IMR-90 (cell line): Measurements from ENCODE around the gene FUT9. TPM values are rescaled to one million over a fixed set of nuclear protein-coding genes. Genes with fewer than 3 reads are reported as not detected.

Source experiments
- ATAC-seq: fragments of 200-7000 bp; cut with Tn5 transposase; 2 replicates; pipeline ENCODE4 v1.9.1; 2020; ENCODE audit warnings: low read depth, mild to moderate bottlenecking, moderate library complexity
- Bru-seq: library from RNA; stranded (reverse); fragments of 400-500 nt; gene quantifications from one replicate; lab custom pipeline; 2021; lab: Mats Ljungman, UMichigan
- BruChase-seq, 2 experiments: library from RNA; stranded (reverse); fragments of 400-500 nt; gene quantifications; one replicate each; lab custom pipeline; 2021; lab: Mats Ljungman, UMichigan
- BruUV-seq: library from RNA; stranded (reverse); fragments of 400-500 nt; replicated peaks from 2 replicates; lab custom pipeline; 2021; lab: Mats Ljungman, UMichigan
- CTCF ChIA-PET: fragments of 300-600 bp; formaldehyde crosslinking; extraction: SDS; loops from one replicate; lab custom pipeline; 2021; ENCODE audit warnings: antibody characterized with exemption; lab: Yijun Ruan, JAX
- POLR2A ChIA-PET: fragments of 300-600 bp; sonication (Branson Sonifier 250); formaldehyde crosslinking; loops from one replicate; lab custom pipeline; 2022; ENCODE audit warnings: antibody characterized with exemption; ENCODE audit not compliant: unreplicated experiment; lab: Charles Lee
- DNase-seq: peaks from one replicate; pipeline ENCODE4 v3.0.0; 2013
- H2AFZ ChIP-seq: replicated peaks from 2 replicates; pipeline ENCODE3; 2013; ENCODE audit warnings: low read length, mild to moderate bottlenecking; ENCODE audit not compliant: poor library complexity
- H2AK5ac ChIP-seq: 2 replicates; pipeline ENCODE4 v1.6.1; 2013; ENCODE audit warnings: low read depth, low read length, inconsistent platforms
- H2AK9ac ChIP-seq: replicated peaks from 2 replicates; pipeline ENCODE3; 2013; ENCODE audit warnings: mild to moderate bottlenecking, low read depth, low read length, moderate library complexity; ENCODE audit not compliant: poor library complexity
- H2BK120ac ChIP-seq: 2 replicates; pipeline ENCODE4 v1.6.1; 2013; ENCODE audit warnings: low read depth, low read length, inconsistent platforms
- H2BK15ac ChIP-seq: 3 replicates; pipeline ENCODE4 v1.6.1; 2013; ENCODE audit warnings: low read depth, low read length, inconsistent platforms
- H2BK20ac ChIP-seq: 2 replicates; pipeline ENCODE4 v1.6.1; 2013; ENCODE audit warnings: low read depth, mild to moderate bottlenecking, inconsistent platforms, low read length, moderate library complexity
- H2BK5ac ChIP-seq: 2 replicates; pipeline ENCODE4 v1.6.1; 2013; ENCODE audit warnings: mild to moderate bottlenecking, low read depth, low read length, inconsistent platforms; ENCODE audit not compliant: poor library complexity, severe bottlenecking
- H3K14ac ChIP-seq: replicated peaks from 2 replicates; pipeline ENCODE4 v1.6.1; 2013; ENCODE audit warnings: low read depth, low read length, inconsistent platforms
- H3K18ac ChIP-seq: 2 replicates; pipeline ENCODE4 v1.6.1; 2013; ENCODE audit warnings: low read depth, low read length, control low read depth
- H3K23ac ChIP-seq: 2 replicates; pipeline ENCODE4 v1.6.1; 2013; ENCODE audit warnings: low read depth, low read length, inconsistent platforms
- H3K27ac ChIP-seq: 2 replicates; pipeline ENCODE4 v1.5.1; 2013; ENCODE audit warnings: mild to moderate bottlenecking, control low read depth, low read length; ENCODE audit not compliant: insufficient read depth
- H3K27me3 ChIP-seq: 2 replicates; pipeline ENCODE4 v1.6.1; 2013; ENCODE audit warnings: low read length; ENCODE audit not compliant: control insufficient read depth, insufficient read depth
- H3K36me3 ChIP-seq: 2 replicates; pipeline ENCODE4 v1.6.1; 2013; ENCODE audit warnings: low read length, mixed read lengths; ENCODE audit not compliant: control insufficient read depth, insufficient read depth
- H3K4ac ChIP-seq: 2 replicates; pipeline ENCODE4 v1.6.1; 2013; ENCODE audit warnings: low read depth, low read length, inconsistent platforms
- H3K4me1 ChIP-seq: 2 replicates; pipeline ENCODE4 v1.6.1; 2013; ENCODE audit warnings: low read length, mixed read lengths; ENCODE audit not compliant: control insufficient read depth, insufficient read depth
- H3K4me2 ChIP-seq: 2 replicates; pipeline ENCODE4 v1.6.1; 2013; ENCODE audit warnings: low read depth, mild to moderate bottlenecking, control low read depth, low read length, moderate library complexity
- H3K4me3 ChIP-seq: 2 replicates; pipeline ENCODE4 v1.5.1; 2013; ENCODE audit warnings: low read depth, mild to moderate bottlenecking, control low read depth, low read length, moderate library complexity; ENCODE audit not compliant: insufficient read depth
- H3K56ac ChIP-seq: 2 replicates; pipeline ENCODE4 v1.6.1; 2013; ENCODE audit warnings: low read length, inconsistent platforms; ENCODE audit not compliant: insufficient read depth; ENCODE audit errors: extremely low read depth
- H3K79me1 ChIP-seq, 2 experiments: 2 replicates each; pipeline ENCODE4 v1.6.1; 2013; ENCODE audit warnings: low read length in 2 of 2, inconsistent platforms in 1 of 2, low read depth in 1 of 2
- H3K9ac ChIP-seq: 2 replicates; pipeline ENCODE4 v1.6.1; 2013; ENCODE audit warnings: low read depth, low read length, control low read depth
- H3K9me1 ChIP-seq: 2 replicates; pipeline ENCODE4 v1.6.1; 2013; ENCODE audit warnings: low read length, inconsistent platforms; ENCODE audit not compliant: insufficient read depth
- H3K9me3 ChIP-seq: 2 replicates; pipeline ENCODE4 v1.6.1; 2013; ENCODE audit warnings: low read length; ENCODE audit not compliant: control insufficient read depth, insufficient read depth
- H4K20me1 ChIP-seq: 2 replicates; pipeline ENCODE4 v1.6.1; 2013; ENCODE audit warnings: low read length, inconsistent platforms; ENCODE audit not compliant: insufficient read depth
- H4K5ac ChIP-seq: 2 replicates; pipeline ENCODE4 v1.6.1; 2013; ENCODE audit warnings: mild to moderate bottlenecking, low read depth, low read length, control low read depth
- H4K8ac ChIP-seq, 2 experiments: 2 replicates each; pipeline ENCODE4 v1.6.1; 2013; ENCODE audit warnings: low read depth in 2 of 2, low read length in 2 of 2, control low read depth in 1 of 2, inconsistent platforms in 1 of 2
- H4K91ac ChIP-seq: 2 replicates; pipeline ENCODE4 v1.6.1; 2013; ENCODE audit warnings: low read depth, low read length, inconsistent platforms; ENCODE audit not compliant: insufficient read depth
- CHD1 ChIP-seq: IDR thresholded peaks from 2 replicates; pipeline ENCODE4 v1.6.1; 2012; ENCODE audit warnings: low read depth, low read length, improper control_type of control experiment
- CTCF ChIP-seq: conservative IDR thresholded peaks from 2 replicates; pipeline ENCODE4 v1.5.1; 2012; ENCODE audit warnings: mild to moderate bottlenecking, low read depth, low read length, improper control_type of control experiment
- ELK1 ChIP-seq: fragments of 150-350 bp; IDR thresholded peaks from 2 replicates; pipeline ENCODE4 v1.6.1; 2016; ENCODE audit warnings: low read depth, mild to moderate bottlenecking, low read length, moderate library complexity, borderline replicate concordance
- FOS ChIP-seq: fragments of 150-350 bp; IDR thresholded peaks from 2 replicates; pipeline ENCODE4 v1.6.1; 2016; ENCODE audit warnings: low read depth, low read length
- MAFK ChIP-seq: IDR thresholded peaks from 2 replicates; pipeline ENCODE4 v1.6.1; 2012; ENCODE audit warnings: low read depth, low read length, improper control_type of control experiment
- MXI1 ChIP-seq: IDR thresholded peaks from 2 replicates; pipeline ENCODE4 v1.6.1; 2012; ENCODE audit warnings: low read depth, mild to moderate bottlenecking, low read length, moderate library complexity, borderline replicate concordance
- POLR2A ChIP-seq: IDR thresholded peaks from 2 replicates; pipeline ENCODE4 v1.6.1; 2012; ENCODE audit warnings: mild to moderate bottlenecking, low read depth, low read length
- RAD21 ChIP-seq: IDR thresholded peaks from 2 replicates; pipeline ENCODE4 v1.6.1; 2012; ENCODE audit warnings: low read length, improper control_type of control experiment
- RCOR1 ChIP-seq: IDR thresholded peaks from 2 replicates; pipeline ENCODE4 v1.6.1; 2012; ENCODE audit warnings: mild to moderate bottlenecking, low read length, improper control_type of control experiment; ENCODE audit not compliant: insufficient replicate concordance
- RFX5 ChIP-seq: IDR thresholded peaks from 2 replicates; pipeline ENCODE4 v1.8.0; 2012; ENCODE audit warnings: low read depth, mild to moderate bottlenecking, low read length, moderate library complexity
- SMC3 ChIP-seq: fragments of 150-350 bp; IDR thresholded peaks from 2 replicates; pipeline ENCODE4 v1.6.1; 2016; ENCODE audit warnings: low read depth, mild to moderate bottlenecking, antibody characterized with exemption, low read length, moderate library complexity
- USF2 ChIP-seq: fragments of 150-350 bp; IDR thresholded peaks from 2 replicates; pipeline ENCODE4 v1.6.1; 2017; ENCODE audit warnings: mild to moderate bottlenecking, antibody characterized with exemption, low read length, low read depth
- WGBS, 2 experiments: methylation state at CpG; one replicate each; pipeline versions ENCODE4 v1.1.5 to v1.1.7; 2013; ENCODE audit warnings: missing lambda C conversion rate in 2 of 2; ENCODE audit not compliant: insufficient read length in 1 of 2; ENCODE audit errors: extremely low coverage in 2 of 2; 5-methylcytosine and 5-hydroxymethylcytosine counted together
- dilution Hi-C: fragments of 300-500 bp; cut with HindIII; formaldehyde crosslinking; loops from one replicate; pipeline ENCODE4 v1.14.3; 2018; ENCODE audit warnings: low sequenced_read_pairs; ENCODE audit not compliant: unreplicated experiment
- in situ Hi-C: fragments of 300-500 bp; cut with MboI; formaldehyde crosslinking; loops from 3 replicates; pipeline ENCODE4 v1.14.3; 2019; ENCODE audit warnings: low sequenced_read_pairs, inconsistent platforms, mixed read lengths
- intact Hi-C: fragments of 100-400 bp; cut with micrococcal nuclease; formaldehyde crosslinking; loops from 2 replicates; pipeline ENCODE4 v1.10.0; 2022
- long read RNA-seq: library from polyadenylated mRNA; unstranded; transcript quantifications from one replicate; pipeline ENCODE4 v2.0.0, GENCODE V29; 2021; ENCODE audit not compliant: unreplicated experiment
- polyA plus RNA-seq, 3 experiments: library from polyadenylated mRNA; depleted of rRNA; stranded (reverse); fragments of >200 nt; gene quantifications; 2 replicates each; pipeline ENCODE4 v1.2.3, GENCODE V29; 2012; ENCODE audit warnings: low replicate concordance in 1 of 3
- total RNA-seq: library from RNA; depleted of rRNA; stranded (reverse); fragments of >200 nt; gene quantifications from 2 replicates; pipeline ENCODE4 v1.2.3, GENCODE V29; 2012; rRNA removed

Gene FUT9
- total RNA-seq (not detected in 2 replicates), polyA plus RNA-seq (2012; rRNA removed) (under 0.01 TPM in 1 of 2 replicates, not detected in the other), Bru-seq, nascent RNA (percentile 5 among the genes with signal in this experiment), BruChase-seq, experiment 1, labeled RNA remaining after a 6-hour chase (percentile 9 among the genes with signal in this experiment), BruChase-seq, experiment 2, labeled RNA remaining after a 2-hour chase (percentile 3 among the genes with signal in this experiment)
- not detected in 2 replicates for polyA plus RNA-seq (2012; cell fraction: cytosol; rRNA removed)
- not detected in 2 replicates for polyA plus RNA-seq (2012; cell fraction: nucleus; rRNA removed; ENCODE audit: low replicate concordance)
- long read RNA-seq, result 0 reads

GRCh38 chr6:96015518-96016333, at the start of gene FUT9:
Gene FUT9, plus strand, starts transcription at chr6:96015974. Its CDS starts 187,182 bp downstream, at chr6:96203156.
- Histone ChIP-seq H3K4ac (no peak within 1 kb of the TSS), H2AK5ac (no peak within 1 kb of the TSS), H3K27me3 (no peaks in the 10 kb centered on the region), H3K79me1 (no peaks in the 10 kb centered on the region), H3K56ac (no peak within 1 kb of the TSS), H3K9me3 (peaks cover 9% of the 10 kb centered on the region), H3K4me2 (no peak within 1 kb of the TSS), H3K27ac (no peak within 1 kb of the TSS), H3K4me3 (no peak within 1 kb of the TSS), H2BK15ac (no peak within 1 kb of the TSS), H2BK20ac (no peak within 1 kb of the TSS), H2AFZ (no peak within 1 kb of the TSS), H3K9ac (no peak within 1 kb of the TSS), H3K14ac (no peak within 1 kb of the TSS), H4K91ac (no peak within 1 kb of the TSS), H3K9me1 (no peaks in the 10 kb centered on the region), H4K8ac (no peak within 1 kb of the TSS), H4K20me1 (no peaks in the 10 kb centered on the region), H3K4me1 (no peaks in the 10 kb centered on the region), H2BK120ac (no peak within 1 kb of the TSS), H3K23ac (no peak within 1 kb of the TSS), H2BK5ac (no peak within 1 kb of the TSS), H3K18ac (no peak within 1 kb of the TSS), H3K36me3 (no peaks in the 10 kb centered on the region), H2AK9ac (no peak within 1 kb of the TSS), H4K5ac (no peak within 1 kb of the TSS)
- DNase-seq (no peak), ATAC-seq (no peak)
- BruUV-seq, result no TSS peak
- WGBS, 2 experiments, result 0% methylated on average over 2 of the region's 62 CpGs; no CpG with 5 or more reads in 1 of the 2 experiments
- intact Hi-C loops (no loop called here), in situ Hi-C loops (no loop called here), dilution Hi-C loops (no loop called here)
- TF ChIP-seq POLR2A (no peak), RAD21 (no peak), CHD1 (no peak), FOS (no peak), SMC3 (no peak), MAFK (no peak), RFX5 (no peak), USF2 (no peak), RCOR1 (no peak), ELK1 (no peak), MXI1 (no peak), CTCF (no peak)
- ChIA-PET CTCF (no interaction called here), POLR2A (no interaction called here)
